Activated naive CD4-positive, alpha-beta T cell treated with anti-CD3 and anti-CD28 coated beads, Interleukin-2, amount 50 U/mL, for 24 hours (primary cell): ENCODE data around the gene SNRNP27.
A peak's percentile ranks its signal among the peaks of the same experiment; 100 is the strongest.
"Not testable (repeated sequence)": the region's sequence is repeated elsewhere in the genome, so short reads cannot be mapped to it uniquely, and the experiment has no call there.

Experiments used
- H3K27ac Mint-ChIP-seq: one replicate; pipeline ENCODE4 v1.8.0; 2021; ENCODE audit warnings: mild to moderate bottlenecking, mixed read lengths
- H3K27me3 Mint-ChIP-seq: one replicate; pipeline ENCODE4 v1.8.0; 2021; ENCODE audit warnings: mixed read lengths
- H3K36me3 Mint-ChIP-seq: one replicate; pipeline ENCODE4 v1.8.0; 2021; ENCODE audit warnings: mixed read lengths
- H3K4me1 Mint-ChIP-seq: one replicate; pipeline ENCODE4 v1.8.0; 2021; ENCODE audit warnings: mixed read lengths
- H3K4me3 Mint-ChIP-seq: one replicate; pipeline ENCODE4 v1.8.0; 2021; ENCODE audit warnings: mild to moderate bottlenecking, mixed read lengths
- H3K9me3 Mint-ChIP-seq: one replicate; pipeline ENCODE4 v1.8.0; 2021; ENCODE audit warnings: mixed read lengths

SNRNP27 gene, protein sequence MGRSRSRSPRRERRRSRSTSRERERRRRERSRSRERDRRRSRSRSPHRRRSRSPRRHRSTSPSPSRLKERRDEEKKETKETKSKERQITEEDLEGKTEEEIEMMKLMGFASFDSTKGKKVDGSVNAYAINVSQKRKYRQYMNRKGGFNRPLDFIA

DNA sequence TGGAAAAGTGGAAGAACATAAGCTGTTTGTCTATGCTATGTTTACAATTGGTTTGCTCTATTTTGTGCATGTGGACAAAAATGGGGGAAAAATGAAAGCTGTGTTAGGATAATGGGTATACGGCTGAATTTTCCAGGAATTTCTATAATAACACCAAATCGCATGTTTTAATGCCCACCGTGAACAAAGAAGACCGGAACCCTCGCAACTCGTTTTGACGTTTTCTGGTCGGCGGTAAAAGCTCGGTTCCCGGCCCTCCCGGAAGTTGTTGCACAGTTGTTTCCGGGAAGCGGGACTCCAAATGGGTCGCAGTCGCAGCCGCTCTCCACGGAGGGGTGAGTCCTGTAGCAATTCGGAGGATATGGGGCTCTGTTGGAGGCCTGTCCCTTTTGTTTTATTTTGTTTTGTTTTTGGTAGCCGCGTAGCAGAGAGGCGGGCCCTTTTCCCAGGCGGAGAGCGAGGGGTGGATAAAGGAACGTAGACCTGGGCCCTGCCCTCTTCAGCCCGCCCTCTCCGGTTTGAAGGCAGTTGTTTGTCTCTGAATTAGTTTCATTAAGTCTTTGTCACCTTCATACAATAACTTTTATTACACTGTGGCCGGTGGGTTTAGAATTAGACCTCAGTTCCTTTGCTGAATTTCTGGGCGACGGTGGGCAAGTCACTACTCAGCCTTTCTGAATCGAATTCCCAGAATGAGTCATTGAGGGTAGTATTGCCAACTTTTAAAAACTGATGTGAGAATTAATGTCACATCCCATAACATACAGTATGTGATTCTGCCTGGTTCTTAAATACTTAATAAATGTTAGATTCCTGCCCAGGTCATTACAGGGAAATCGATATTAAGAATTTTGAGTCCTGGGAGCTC is at the start of gene SNRNP27:
Gene SNRNP27 (plus strand): TSS at position 273 of the 868 bp plus-strand sequence. CDS start 29 bp downstream, at position 302.
- peak within 1 kb of the TSS; percentile 100 for H3K4me3 Mint-ChIP-seq
- peaks cover 54% of the 10 kb centered on the region for H3K4me1 Mint-ChIP-seq
- H3K36me3 Mint-ChIP-seq = peaks cover 12% of the 10 kb centered on the region

GRCh38 chr2:69843993-69844392 is 49.8 kb upstream of the SNRNP27 start:
- H3K27me3 Mint-ChIP-seq = no peaks in the 10 kb centered on the region
- no peaks in the 10 kb centered on the region for H3K9me3 Mint-ChIP-seq
- no peak overlapping the region for H3K27ac Mint-ChIP-seq
- peaks cover 20% of the 10 kb centered on the region for H3K36me3 Mint-ChIP-seq
- H3K4me3 Mint-ChIP-seq = no peak overlapping the region
- peaks cover 3% of the 10 kb centered on the region for H3K4me1 Mint-ChIP-seq

More for the DNA sequence above, at the start of gene SNRNP27:
- Mint-ChIP-seq H3K27ac (peak within 1 kb of the TSS; percentile 100), H3K27me3 (no peaks in the 10 kb centered on the region), H3K9me3 (no peaks in the 10 kb centered on the region)

GRCh38 chr2:69844560-69844959 is 49.2 kb upstream of the SNRNP27 start:
- H3K4me3 Mint-ChIP-seq = no peak overlapping the region
- H3K36me3 Mint-ChIP-seq = peaks cover 18% of the 10 kb centered on the region
- H3K27me3 Mint-ChIP-seq = no peaks in the 10 kb centered on the region
- H3K9me3 Mint-ChIP-seq = no peaks in the 10 kb centered on the region
- H3K4me1 Mint-ChIP-seq = peaks cover 3% of the 10 kb centered on the region
- no peak overlapping the region for H3K27ac Mint-ChIP-seq

GRCh38 chr2:69846182-69847067 is 47.3 kb upstream of the SNRNP27 start:
- H3K27me3 Mint-ChIP-seq = no peaks in the 10 kb centered on the region
- H3K9me3 Mint-ChIP-seq = no peaks in the 10 kb centered on the region
- H3K4me1 Mint-ChIP-seq = peaks cover 3% of the 10 kb centered on the region
- no peak overlapping the region for H3K4me3 Mint-ChIP-seq
- H3K36me3 Mint-ChIP-seq = peaks cover 20% of the 10 kb centered on the region
- no peak overlapping the region for H3K27ac Mint-ChIP-seq

- no peaks in the 10 kb centered on the region for H3K27me3 Mint-ChIP-seq
- no peak overlapping the region for H3K27ac Mint-ChIP-seq
- H3K9me3 Mint-ChIP-seq = no peaks in the 10 kb centered on the region
- H3K4me1 Mint-ChIP-seq = no peaks in the 10 kb centered on the region
- H3K4me3 Mint-ChIP-seq = no peak overlapping the region
- H3K36me3 Mint-ChIP-seq = peaks cover 23% of the 10 kb centered on the region
Observed at GRCh38 chr2:69847068-69847828, 46.5 kb upstream of the SNRNP27 start.

- H3K9me3 Mint-ChIP-seq = no peaks in the 10 kb centered on the region
- no peak overlapping the region for H3K27ac Mint-ChIP-seq
- no peak overlapping the region for H3K4me3 Mint-ChIP-seq
- H3K4me1 Mint-ChIP-seq = no peaks in the 10 kb centered on the region
- peaks cover 23% of the 10 kb centered on the region for H3K36me3 Mint-ChIP-seq
- H3K27me3 Mint-ChIP-seq = no peaks in the 10 kb centered on the region
Observed at GRCh38 chr2:69848186-69848790, 45.5 kb upstream of the SNRNP27 start.

DNA sequence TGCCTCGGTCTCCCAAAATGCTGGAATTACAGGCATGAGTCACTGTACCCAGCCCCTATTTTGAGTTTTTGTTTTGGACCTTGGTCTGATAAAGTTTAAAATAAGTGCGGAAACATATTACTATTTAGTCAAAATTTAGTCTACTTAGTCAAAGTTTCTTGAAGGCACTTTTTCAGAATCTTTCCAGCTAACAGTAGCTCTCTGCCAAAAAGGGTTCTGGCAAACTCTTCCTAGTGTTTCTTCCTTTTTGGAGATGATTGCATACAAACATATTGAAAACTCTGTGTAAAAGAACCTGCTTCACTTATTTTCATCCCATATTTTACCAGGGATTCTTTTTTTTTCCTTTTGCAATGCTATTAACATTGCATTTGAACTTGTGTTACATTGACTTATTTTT is 35.5 kb upstream of the SNRNP27 start:
- no peaks in the 10 kb centered on the region for H3K27me3 Mint-ChIP-seq
- no peak overlapping the region for H3K27ac Mint-ChIP-seq
- no peak overlapping the region for H3K4me3 Mint-ChIP-seq
- H3K4me1 Mint-ChIP-seq = no peaks in the 10 kb centered on the region
- no peaks in the 10 kb centered on the region for H3K9me3 Mint-ChIP-seq
- H3K36me3 Mint-ChIP-seq = peaks cover 4% of the 10 kb centered on the region

DNA sequence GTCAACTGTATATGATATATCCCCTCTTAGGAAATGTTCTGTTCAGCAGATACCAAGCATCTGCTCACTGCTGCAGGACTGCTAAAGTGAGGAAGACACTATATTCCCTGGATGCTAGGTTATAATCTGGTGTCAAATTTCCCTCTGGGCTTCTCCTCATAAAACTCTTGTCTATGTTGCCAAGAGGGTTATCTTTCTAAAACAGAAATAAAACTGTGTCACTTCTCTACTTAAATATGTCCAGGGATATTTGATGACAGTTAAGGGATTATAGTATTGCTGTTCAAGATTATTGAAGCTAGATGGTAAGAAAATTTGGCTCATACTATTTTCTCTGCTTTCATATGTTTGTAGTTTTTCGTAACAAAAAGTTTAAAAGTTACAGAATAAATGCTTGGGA is 30.5 kb upstream of the SNRNP27 start:
- no peaks in the 10 kb centered on the region for H3K27me3 Mint-ChIP-seq
- H3K27ac Mint-ChIP-seq = no peak overlapping the region
- no peaks in the 10 kb centered on the region for H3K4me1 Mint-ChIP-seq
- H3K36me3 Mint-ChIP-seq = peaks cover 7% of the 10 kb centered on the region
- H3K4me3 Mint-ChIP-seq = no peak overlapping the region
- H3K9me3 Mint-ChIP-seq = no peaks in the 10 kb centered on the region

DNA sequence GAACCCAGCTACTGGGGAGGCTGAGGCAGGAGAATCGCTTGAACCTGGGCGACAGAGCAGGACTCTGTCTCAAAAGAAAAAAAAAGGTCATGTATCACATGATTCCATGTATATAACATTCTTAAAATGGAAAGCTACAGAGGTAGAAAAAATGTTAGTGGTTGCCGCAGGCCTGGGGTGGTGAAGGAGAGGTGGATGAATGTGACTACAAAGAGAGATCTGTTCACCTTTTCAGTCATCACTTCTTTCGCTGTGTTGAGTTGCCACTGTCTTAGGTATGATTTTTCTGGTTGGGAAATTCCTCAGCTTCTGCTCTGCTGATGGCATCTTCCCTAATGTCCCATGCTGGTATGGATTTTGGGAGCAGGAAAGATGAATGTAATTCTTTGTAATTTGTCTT is 5.3 kb upstream of the SNRNP27 start:
- H3K27ac Mint-ChIP-seq = no peak overlapping the region
- H3K4me3 Mint-ChIP-seq = no peak overlapping the region
- H3K27me3 Mint-ChIP-seq = no peaks in the 10 kb centered on the region
- H3K9me3 Mint-ChIP-seq = no peaks in the 10 kb centered on the region
- peaks cover 7% of the 10 kb centered on the region for H3K4me1 Mint-ChIP-seq
- no peaks in the 10 kb centered on the region for H3K36me3 Mint-ChIP-seq

DNA sequence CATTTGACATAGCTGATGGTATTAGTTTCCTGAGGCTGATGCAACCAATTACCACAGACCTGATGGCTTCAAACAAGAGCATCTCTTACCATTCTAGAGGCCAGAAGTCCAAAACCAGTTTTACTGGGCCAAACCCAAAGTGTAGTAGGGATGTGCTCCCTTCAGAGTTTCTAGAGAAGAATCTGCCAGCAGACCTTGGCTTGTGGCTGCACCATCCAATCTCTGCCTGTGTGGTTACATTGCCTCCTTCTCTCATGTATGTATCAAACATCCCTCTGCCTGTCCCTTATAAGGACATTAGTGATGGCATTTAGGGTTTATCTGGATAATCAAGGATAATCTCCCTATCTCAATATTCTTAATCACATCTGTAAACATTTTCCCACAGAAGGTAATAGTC is 4.5 kb upstream of the SNRNP27 start:
- no peak overlapping the region for H3K27ac Mint-ChIP-seq
- no peaks in the 10 kb centered on the region for H3K27me3 Mint-ChIP-seq
- H3K36me3 Mint-ChIP-seq = peaks cover 3% of the 10 kb centered on the region
- H3K4me3 Mint-ChIP-seq = no peak overlapping the region
- H3K4me1 Mint-ChIP-seq = peaks cover 14% of the 10 kb centered on the region
- H3K9me3 Mint-ChIP-seq = no peaks in the 10 kb centered on the region

- no peak overlapping the region for H3K4me3 Mint-ChIP-seq
- H3K4me1 Mint-ChIP-seq = peaks cover 29% of the 10 kb centered on the region
- H3K9me3 Mint-ChIP-seq = no peaks in the 10 kb centered on the region
- no peak overlapping the region for H3K27ac Mint-ChIP-seq
- H3K27me3 Mint-ChIP-seq = no peaks in the 10 kb centered on the region
- peaks cover 5% of the 10 kb centered on the region for H3K36me3 Mint-ChIP-seq
Observed at GRCh38 chr2:69890881-69891280, 2.9 kb upstream of the SNRNP27 start.

GRCh38 chr2:69892838-69893424 is 825 bp upstream of the SNRNP27 start:
- not testable (repeated sequence) for H3K27me3 Mint-ChIP-seq, H3K9me3 Mint-ChIP-seq, H3K36me3 Mint-ChIP-seq
- H3K27ac Mint-ChIP-seq = peak overlapping the region; percentile 100
- H3K4me3 Mint-ChIP-seq = peak overlapping the region; percentile 100
- H3K4me1 Mint-ChIP-seq = peaks cover 45% of the 10 kb centered on the region

DNA sequence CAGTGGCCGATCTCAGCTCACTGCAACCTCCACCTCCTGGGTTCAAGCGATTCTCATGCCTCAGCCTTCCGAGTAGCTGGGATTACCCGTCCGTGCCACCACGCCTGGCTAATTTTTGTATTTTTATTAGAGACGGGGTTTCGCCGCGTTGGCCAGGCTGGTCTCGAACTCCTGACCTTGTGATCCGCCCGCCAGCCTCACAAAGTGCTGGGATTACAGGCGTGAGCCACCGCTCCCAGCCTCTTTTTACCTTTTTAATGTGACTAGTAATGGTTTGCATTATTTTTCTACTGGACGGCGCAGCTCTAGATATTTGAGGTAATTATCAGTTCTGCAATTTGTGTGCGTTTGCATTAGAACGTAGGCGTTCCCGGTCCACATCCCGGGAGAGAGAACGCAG is 981 bp downstream of the SNRNP27 start:
- peak overlapping the region; percentile 100 for H3K27ac Mint-ChIP-seq
- not testable (repeated sequence) for H3K9me3 Mint-ChIP-seq, H3K27me3 Mint-ChIP-seq
- H3K36me3 Mint-ChIP-seq = peaks cover 12% of the 10 kb centered on the region
- H3K4me3 Mint-ChIP-seq = peak overlapping the region; percentile 100
- H3K4me1 Mint-ChIP-seq = peaks cover 57% of the 10 kb centered on the region

GRCh38 chr2:69902213-69902922 is 8.6 kb downstream of the SNRNP27 start:
- Mint-ChIP-seq H3K9me3 (no peaks in the 10 kb centered on the region), H3K4me1 (peaks cover 64% of the 10 kb centered on the region), H3K27me3 (no peaks in the 10 kb centered on the region), H3K27ac (peak overlapping the region; percentile 89), H3K36me3 (peaks cover 18% of the 10 kb centered on the region), H3K4me3 (peak overlapping the region; percentile 86)
